CD4-positive, alpha-beta T cell treated with Interleukin-17A for 4 hours (primary cell): ENCODE measurements around the gene OR4D9.

Source experiments
- DNase-seq: peaks from one replicate; pipeline ENCODE4 v3.0.0-alpha.2; 2020; ENCODE audit warnings: mixed read lengths

OR4D9 gene

GRCh38 chr11:59550842-59551658, 39.7 kb downstream of the OR4D9 start:
- peak; percentile 81 for DNase-seq

GRCh38 chr11:59551659-59552521, 40.6 kb downstream of the OR4D9 start:
- no peak for DNase-seq

- no peak for DNase-seq
Measured at GRCh38 chr11:59552844-59553243, 41.5 kb downstream of the OR4D9 start.

GRCh38 chr11:59553323-59553722, 42.0 kb downstream of the OR4D9 start:
- DNase-seq = no peak

GRCh38 chr11:59555601-59556114, 44.3 kb downstream of the OR4D9 start:
- no peak for DNase-seq

GRCh38 chr11:59556115-59556916, 45.0 kb downstream of the OR4D9 start:
- DNase-seq = peak; percentile 61

- DNase-seq = peak; percentile 19
Measured at GRCh38 chr11:59556917-59557348, 45.6 kb downstream of the OR4D9 start.

- no peak for DNase-seq
Measured at GRCh38 chr11:59558270-59558643, 46.9 kb downstream of the OR4D9 start.

GRCh38 chr11:59559886-59560285, 48.5 kb downstream of the OR4D9 start:
- DNase-seq = no peak

- DNase-seq = peak; percentile 73
Measured at GRCh38 chr11:59560290-59560701, 49.0 kb downstream of the OR4D9 start.

GRCh38 chr11:59560702-59561473, 49.5 kb downstream of the OR4D9 start:
- DNase-seq = peak; percentile 91

GRCh38 chr11:59562292-59562691, 51.0 kb downstream of the OR4D9 start:
- DNase-seq = no peak
